Esophagus (tissue), 2 donors: ENCODE results near the gene SOWAHB. TPM values are rescaled to one million over a fixed set of nuclear protein-coding genes. Genes with fewer than 3 reads are reported as not detected.

ENCODE experiments used
- H3K27ac ChIP-seq, 2 donors: one replicate each; pipeline ENCODE4 v1.5.1; 2013; ENCODE audit warnings: low read depth in 2 of 2, mild to moderate bottlenecking in 2 of 2, inconsistent platforms in 1 of 2, low read length in 1 of 2, moderate library complexity in 1 of 2
- H3K27me3 ChIP-seq, 2 donors: one replicate each; pipeline ENCODE4 v1.6.1; 2013; ENCODE audit warnings: low read length in 2 of 2, control low read depth in 1 of 2, mild to moderate bottlenecking in 1 of 2; ENCODE audit not compliant: insufficient read depth in 2 of 2, control insufficient read depth in 1 of 2
- H3K36me3 ChIP-seq, 2 donors: one replicate each; pipeline ENCODE4 v1.6.1; 2013; ENCODE audit warnings: low read length in 1 of 2; ENCODE audit not compliant: control insufficient read depth in 2 of 2, insufficient read depth in 2 of 2
- H3K4me1 ChIP-seq, 2 donors: one replicate each; pipeline ENCODE4 v1.6.1; 2013; ENCODE audit warnings: low read length in 1 of 2; ENCODE audit not compliant: control insufficient read depth in 2 of 2, insufficient read depth in 2 of 2
- H3K4me3 ChIP-seq, 2 donors: one replicate each; pipeline ENCODE4 v1.5.1; 2013; ENCODE audit warnings: low read length in 2 of 2, mild to moderate bottlenecking in 2 of 2, low read depth in 1 of 2, moderate library complexity in 1 of 2
- H3K9me3 ChIP-seq, 2 donors: one replicate each; pipeline ENCODE4 v1.6.1; 2013; ENCODE audit warnings: mild to moderate bottlenecking in 2 of 2, low read depth in 1 of 2, low read length in 1 of 2, moderate library complexity in 1 of 2; ENCODE audit not compliant: control insufficient read depth in 2 of 2, insufficient read depth in 1 of 2
- WGBS, 2 donors: extraction: QIAGEN DNeasy Blood & Tissue Kit; methylation state at CpG; one replicate each; pipeline ENCODE4 v1.1.7; 2013; 5-methylcytosine and 5-hydroxymethylcytosine counted together
- polyA plus RNA-seq, 2 donors: library from polyadenylated mRNA; stranded (reverse); fragments of 200-250 nt; gene quantifications; one replicate each; pipeline ENCODE4 v1.2.3, GENCODE V29; 2013
- donor health status: healthy with polysubstance abuse.
- donor health status: Bipolar disorder and iron deficiency.

Gene SOWAHB
- polyA plus RNA-seq, 2 donors = 1.6 to 6.2 TPM

DNA sequence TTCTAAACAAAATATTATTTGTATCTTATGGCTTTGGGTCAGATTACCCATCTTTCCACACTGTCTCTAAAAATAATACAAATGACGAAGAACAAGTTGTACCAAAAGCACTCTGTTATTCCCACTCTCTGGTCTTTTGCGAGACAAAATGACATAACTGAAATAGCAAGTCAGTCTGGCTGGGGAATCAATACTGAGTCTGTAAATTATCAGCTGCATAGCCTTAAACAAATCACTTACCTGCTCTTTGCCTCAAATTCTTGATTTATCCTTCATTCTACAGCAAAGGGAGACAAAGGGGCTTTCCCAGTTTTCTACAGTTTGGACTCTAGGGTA, 40.9 kb downstream of the SOWAHB start:
- H3K36me3 ChIP-seq = no peaks in the 10 kb centered on the region
- no peaks in the 10 kb centered on the region for H3K27me3 ChIP-seq
- no peaks in the 10 kb centered on the region for H3K4me1 ChIP-seq
- H3K9me3 ChIP-seq = no peaks in the 10 kb centered on the region
- no peak overlapping the region for H3K4me3 ChIP-seq
- H3K27ac ChIP-seq = no peak overlapping the region
- 43 to 59% methylated on average over 2 of the region's 2 CpGs for WGBS, 2 donors

DNA sequence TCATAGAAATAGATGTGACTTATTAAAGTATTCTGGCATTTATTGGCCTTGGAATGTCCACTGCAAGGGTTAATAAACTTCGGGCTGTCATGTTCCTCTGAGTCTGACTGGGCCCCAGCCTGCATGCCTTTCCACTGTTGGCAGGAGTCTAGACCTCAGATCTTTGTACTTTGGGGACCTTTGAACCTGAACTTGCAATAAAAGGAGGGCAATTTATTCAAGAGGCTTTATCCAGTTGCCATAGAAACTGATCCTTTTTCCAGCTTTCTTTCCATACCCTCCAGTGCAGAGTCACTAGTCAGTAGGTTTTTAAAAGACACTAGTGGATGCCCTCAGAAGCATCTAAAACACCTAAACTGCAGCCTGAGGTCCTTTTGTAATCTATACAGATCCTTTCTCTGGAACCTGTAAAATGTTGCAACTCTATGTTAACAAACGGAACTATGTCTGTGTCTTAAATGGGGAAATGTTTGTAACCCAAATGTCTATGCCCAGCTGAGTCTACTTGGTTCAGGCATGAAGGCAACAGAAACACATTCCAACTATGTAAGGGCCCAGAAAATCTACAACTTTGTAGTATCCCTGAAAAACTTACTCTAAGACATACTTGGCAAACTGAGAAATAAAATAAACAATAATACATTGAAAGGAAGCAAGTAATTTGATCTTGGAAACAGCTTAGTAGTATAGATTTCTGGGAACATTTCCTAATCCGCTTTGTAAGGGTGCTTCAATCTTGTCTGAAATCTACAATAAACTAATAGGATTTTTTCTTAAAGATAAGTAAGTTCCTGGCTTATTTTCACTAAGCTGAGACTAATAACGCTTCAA, 41.5 kb downstream of the SOWAHB start:
- H3K9me3 ChIP-seq = no peaks in the 10 kb centered on the region
- no peaks in the 10 kb centered on the region for H3K27me3 ChIP-seq
- WGBS, 2 donors = 35 to 39% methylated on average over 4 of the region's 4 CpGs
- no peaks in the 10 kb centered on the region for H3K36me3 ChIP-seq
- no peak overlapping the region for H3K27ac ChIP-seq
- H3K4me1 ChIP-seq = no peaks in the 10 kb centered on the region
- no peak overlapping the region for H3K4me3 ChIP-seq

DNA sequence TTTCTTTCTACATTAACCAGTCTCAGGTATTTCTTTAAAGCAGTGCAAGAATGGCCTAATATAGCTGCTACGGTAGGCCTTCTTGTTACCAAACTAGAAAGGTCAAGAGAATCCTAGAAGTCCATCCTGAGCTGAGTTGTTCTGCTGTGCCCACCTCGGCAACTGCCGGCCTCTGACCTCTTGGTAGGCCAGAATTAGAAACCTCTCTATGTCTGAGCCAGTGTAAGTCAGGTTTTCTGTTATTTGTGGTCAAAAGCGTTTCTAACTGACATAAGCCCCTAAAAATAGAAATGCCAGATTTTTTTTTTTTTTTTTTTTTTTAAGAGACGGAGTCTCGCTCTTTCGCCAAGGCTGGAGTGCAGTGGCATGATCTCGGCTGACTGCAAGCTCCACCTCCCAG, 43.1 kb downstream of the SOWAHB start:
- H3K4me1 ChIP-seq = no peaks in the 10 kb centered on the region
- WGBS, 2 donors = 79 to 83% methylated on average over 8 of the region's 8 CpGs
- H3K27ac ChIP-seq = no peak overlapping the region
- H3K9me3 ChIP-seq = no peaks in the 10 kb centered on the region
- no peaks in the 10 kb centered on the region for H3K27me3 ChIP-seq
- H3K36me3 ChIP-seq = no peaks in the 10 kb centered on the region
- H3K4me3 ChIP-seq = no peak overlapping the region

DNA sequence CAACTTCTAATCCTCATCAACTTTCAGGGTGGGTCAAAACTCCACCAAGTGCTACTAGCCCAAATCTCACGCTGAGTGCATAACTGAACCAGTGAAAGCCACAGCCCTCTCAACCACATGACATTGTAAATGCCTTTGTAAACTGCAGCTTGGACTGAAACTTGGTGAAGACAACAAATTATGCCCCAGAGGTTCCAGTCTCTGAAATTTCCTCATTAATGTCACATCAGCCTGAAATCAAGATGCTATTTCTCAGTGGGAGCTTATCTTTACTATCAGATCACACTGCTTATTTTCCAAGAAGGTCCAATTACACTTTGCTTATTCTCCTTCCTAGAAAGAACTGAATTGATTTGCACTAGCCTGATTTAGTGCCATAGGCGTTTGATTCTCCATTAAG, 46.6 kb downstream of the SOWAHB start:
- Histone ChIP-seq H3K4me1 (no peaks in the 10 kb centered on the region), H3K9me3 (no peaks in the 10 kb centered on the region), H3K27ac (no peak overlapping the region), H3K4me3 (no peak overlapping the region), H3K36me3 (no peaks in the 10 kb centered on the region), H3K27me3 (no peaks in the 10 kb centered on the region)
- WGBS, 2 donors = 83 to 91% methylated on average over 2 of the region's 2 CpGs

DNA sequence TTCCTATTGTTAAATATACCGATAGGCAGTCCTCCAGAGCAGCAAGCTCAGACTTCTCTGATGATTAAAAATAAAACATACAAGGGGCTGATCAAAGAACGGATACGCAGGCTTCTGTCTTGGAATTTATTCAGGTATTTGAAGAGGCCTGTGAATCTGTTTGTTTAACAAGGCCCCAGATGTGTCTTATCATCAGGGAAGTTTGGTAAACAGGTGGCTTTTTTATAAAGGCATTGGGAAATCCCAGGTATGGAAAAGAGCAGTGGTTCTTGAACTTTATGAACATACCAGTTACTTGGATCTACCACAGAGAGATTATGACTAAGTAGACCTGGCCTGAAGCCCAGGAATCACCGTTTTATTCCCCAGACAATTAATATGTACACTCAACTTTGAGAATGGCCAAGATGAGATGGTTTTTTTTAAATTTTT, 47.9 kb downstream of the SOWAHB start:
- Histone ChIP-seq H3K9me3 (no peaks in the 10 kb centered on the region), H3K4me3 (no peak overlapping the region), H3K27me3 (no peaks in the 10 kb centered on the region), H3K36me3 (no peaks in the 10 kb centered on the region), H3K4me1 (no peaks in the 10 kb centered on the region), H3K27ac (no peak overlapping the region)
- 36 to 39% methylated on average over 4 of the region's 4 CpGs for WGBS, 2 donors

Other genes starting within 250 kb of the SOWAHB start
- gene SEPTIN11, start 51.6 kb upstream of the SOWAHB start, polyA plus RNA-seq = 1 to 10 TPM; 7.4 to 9.5 TPM
- 100 to 1,000 TPM in 1 of 2 donors, 10 to 100 TPM in 1; 70.0 to 112 TPM for gene CCNI, start 177.8 kb upstream of the SOWAHB start, polyA plus RNA-seq